Mesendoderm (in vitro differentiated cells): Measurements from ENCODE around the gene SP3. TPM values are rescaled to one million over a fixed set of nuclear protein-coding genes. Genes with fewer than 3 reads are reported as not detected.

Source experiments
- DNase-seq: peaks from one replicate; pipeline ENCODE4 v3.0.0; 2013
- H2AK5ac ChIP-seq: 2 replicates; pipeline ENCODE4 v1.6.1; 2013; ENCODE audit warnings: low read length, inconsistent platforms
- H2BK120ac ChIP-seq: 2 replicates; pipeline ENCODE4 v1.6.1; 2013; ENCODE audit warnings: low read depth, mild to moderate bottlenecking, low read length, moderate library complexity, mixed read lengths
- H2BK15ac ChIP-seq: replicated peaks from 2 replicates; pipeline ENCODE4 v1.6.1; 2013; ENCODE audit warnings: low read depth, mild to moderate bottlenecking, moderate library complexity
- H2BK5ac ChIP-seq: 2 replicates; pipeline ENCODE4 v1.6.1; 2013; ENCODE audit warnings: low read length, inconsistent platforms
- H3K18ac ChIP-seq: 2 replicates; pipeline ENCODE4 v1.6.1; 2013; ENCODE audit warnings: mild to moderate bottlenecking, low read length, mixed read lengths
- H3K23ac ChIP-seq: one replicate; pipeline ENCODE4 v1.6.1; 2013; ENCODE audit warnings: low read length
- H3K27ac ChIP-seq: 2 replicates; pipeline ENCODE4 v1.5.1; 2013; ENCODE audit warnings: low read depth, mild to moderate bottlenecking, inconsistent platforms, low read length, moderate library complexity
- H3K27me3 ChIP-seq: 2 replicates; pipeline ENCODE4 v1.6.1; 2013; ENCODE audit warnings: low read length, control low read depth, mild to moderate bottlenecking, inconsistent platforms; ENCODE audit not compliant: insufficient read depth, poor library complexity
- H3K36me3 ChIP-seq: 2 replicates; pipeline ENCODE4 v1.6.1; 2013; ENCODE audit warnings: low read length, inconsistent platforms; ENCODE audit not compliant: control insufficient read depth, insufficient read depth
- H3K4ac ChIP-seq: one replicate; pipeline ENCODE4 v1.6.1; 2013; ENCODE audit warnings: low read depth, mild to moderate bottlenecking, low read length, moderate library complexity
- H3K4me1 ChIP-seq: 2 replicates; pipeline ENCODE4 v1.6.1; 2013; ENCODE audit warnings: low read depth, low read length, inconsistent platforms; ENCODE audit not compliant: control insufficient read depth
- H3K4me2 ChIP-seq: 2 replicates; pipeline ENCODE4 v1.6.1; 2013; ENCODE audit warnings: low read length
- H3K4me3 ChIP-seq: 2 replicates; pipeline ENCODE4 v1.5.1; 2013; ENCODE audit warnings: mild to moderate bottlenecking, low read length
- H3K56ac ChIP-seq: one replicate; pipeline ENCODE4 v1.6.1; 2013; ENCODE audit warnings: low read length
- H3K79me1 ChIP-seq: 2 replicates; pipeline ENCODE4 v1.6.1; 2013; ENCODE audit warnings: low read length, inconsistent platforms
- H3K79me2 ChIP-seq: 2 replicates; pipeline ENCODE4 v1.6.1; 2013; ENCODE audit warnings: mild to moderate bottlenecking, low read length; ENCODE audit not compliant: control insufficient read depth, insufficient read depth
- H3K9ac ChIP-seq: 2 replicates; pipeline ENCODE4 v1.6.1; 2013; ENCODE audit warnings: low read length, inconsistent platforms
- H4K5ac ChIP-seq: one replicate; pipeline ENCODE4 v1.6.1; 2013; ENCODE audit warnings: low read length
- H4K8ac ChIP-seq: one replicate; pipeline ENCODE4 v1.6.1; 2013; ENCODE audit warnings: low read depth, mild to moderate bottlenecking, control low read depth, low read length, moderate library complexity
- WGBS: extraction: QIAGEN DNeasy Blood & Tissue Kit; methylation state at CpG from one replicate; pipeline ENCODE4 v1.1.7; 2013; ENCODE audit warnings: low lambda C conversion rate, missing lambda C conversion rate; ENCODE audit not compliant: insufficient coverage; ENCODE audit errors: extremely low coverage; 5-methylcytosine and 5-hydroxymethylcytosine counted together
- polyA plus RNA-seq, 2 experiments: library from polyadenylated mRNA; stranded (reverse); fragments of 200-250 nt; gene quantifications; one replicate each; pipeline ENCODE4 v1.2.3, GENCODE V29; 2013

SP3 gene
- polyA plus RNA-seq (2013, experiment 1 of 2): 36.5 TPM
- 35.4 TPM for polyA plus RNA-seq (2013, experiment 2 of 2)

DNA sequence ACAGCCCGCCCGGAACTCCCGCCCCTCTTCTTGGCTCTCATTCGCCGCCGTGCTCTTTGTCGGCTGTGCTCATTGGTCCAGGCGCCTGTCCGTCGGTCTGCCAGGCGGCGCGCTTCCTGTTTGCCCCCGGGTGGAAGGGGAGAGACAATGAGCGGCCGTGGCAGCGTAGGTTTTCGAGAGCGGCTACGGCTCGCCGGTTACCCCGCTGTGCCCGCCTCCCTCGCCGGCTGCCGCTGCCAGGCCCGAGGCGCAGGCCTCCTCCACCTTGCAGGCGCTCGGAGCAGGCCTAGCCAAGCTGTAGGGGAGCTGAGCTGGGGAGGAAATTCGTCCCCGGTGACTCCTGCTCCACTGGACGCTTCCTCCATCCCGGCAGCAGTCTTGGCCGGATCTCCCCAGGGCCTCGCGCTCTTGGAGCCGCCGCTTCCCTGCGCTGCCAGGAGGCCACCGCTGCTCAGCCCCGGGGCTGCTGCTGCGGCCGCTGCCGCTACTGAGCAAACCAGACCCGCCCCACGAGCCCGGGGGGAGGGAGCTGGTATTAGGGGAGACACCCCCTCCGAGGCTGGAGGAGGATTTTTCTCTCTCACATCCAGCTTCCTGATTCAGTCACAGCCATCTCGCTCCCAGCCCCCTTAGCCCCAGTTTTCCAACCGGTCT is at the start of gene SP3:
SP3 (minus strand) TSS at position 2 of the 654 bp plus-strand sequence. CDS start 202 bp downstream, outside the sequence.
- Histone ChIP-seq H2AK5ac (no peak within 1 kb of the TSS), H3K36me3 (no peaks in the 10 kb centered on the region), H3K79me2 (peaks cover 25% of the 10 kb centered on the region), H3K4ac (peak within 1 kb of the TSS; percentile 99), H3K27ac (peak within 1 kb of the TSS; percentile 100), H4K8ac (peak within 1 kb of the TSS; percentile 98), H2BK15ac (peak within 1 kb of the TSS; percentile 38), H3K4me3 (peak within 1 kb of the TSS; percentile 82), H3K56ac (peak within 1 kb of the TSS; percentile 98), H2BK5ac (peak within 1 kb of the TSS; percentile 79), H3K27me3 (no peaks in the 10 kb centered on the region), H4K5ac (no peak within 1 kb of the TSS), H3K4me1 (no peaks in the 10 kb centered on the region), H3K18ac (peak within 1 kb of the TSS; percentile 100), H3K9ac (peak within 1 kb of the TSS; percentile 97), H2BK120ac (peak within 1 kb of the TSS; percentile 39), H3K23ac (peak within 1 kb of the TSS; percentile 60), H3K4me2 (peak within 1 kb of the TSS; percentile 79), H3K79me1 (no peaks in the 10 kb centered on the region)
- DNase-seq: peak; percentile 99
- no CpG with 5 or more reads among the region's 52 CpGs for WGBS

DNA sequence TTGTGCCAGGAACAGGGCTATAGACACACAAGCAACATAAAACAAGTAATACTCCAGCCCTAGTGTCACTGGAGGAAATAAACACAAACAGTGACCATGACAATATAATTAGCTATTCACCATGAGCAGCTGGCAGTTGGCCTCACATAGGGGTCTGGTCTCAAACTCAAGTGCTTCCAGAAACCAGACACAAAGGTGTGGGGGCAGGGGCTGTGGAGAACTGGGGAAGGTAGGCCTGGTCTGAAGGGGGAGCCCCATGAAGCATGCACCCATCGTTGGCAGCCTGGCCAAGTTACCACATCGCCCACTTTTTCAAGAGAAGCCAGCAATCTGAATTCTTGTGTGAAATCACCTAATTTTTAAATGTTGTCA is 49.5 kb upstream of the SP3 start:
- Histone ChIP-seq H3K79me2 (no peaks in the 10 kb centered on the region), H3K23ac (no peak overlapping the region), H3K9ac (peak overlapping the region; percentile 24), H3K27ac (no peak overlapping the region), H3K4me1 (peaks cover 13% of the 10 kb centered on the region), H2BK5ac (peak overlapping the region; percentile 41), H2BK120ac (peak overlapping the region; percentile 1), H2BK15ac (peak overlapping the region; percentile 38), H3K56ac (peak overlapping the region; percentile 62), H3K4me2 (no peak overlapping the region), H3K4me3 (no peak overlapping the region), H4K8ac (no peak overlapping the region), H3K27me3 (no peaks in the 10 kb centered on the region), H2AK5ac (peak overlapping the region; percentile 18), H3K79me1 (no peaks in the 10 kb centered on the region), H3K4ac (no peak overlapping the region), H3K18ac (no peak overlapping the region), H3K36me3 (no peaks in the 10 kb centered on the region), H4K5ac (no peak overlapping the region)
- peak; percentile 77 for DNase-seq
- WGBS: no CpG with 5 or more reads among the region's 2 CpGs

DNA sequence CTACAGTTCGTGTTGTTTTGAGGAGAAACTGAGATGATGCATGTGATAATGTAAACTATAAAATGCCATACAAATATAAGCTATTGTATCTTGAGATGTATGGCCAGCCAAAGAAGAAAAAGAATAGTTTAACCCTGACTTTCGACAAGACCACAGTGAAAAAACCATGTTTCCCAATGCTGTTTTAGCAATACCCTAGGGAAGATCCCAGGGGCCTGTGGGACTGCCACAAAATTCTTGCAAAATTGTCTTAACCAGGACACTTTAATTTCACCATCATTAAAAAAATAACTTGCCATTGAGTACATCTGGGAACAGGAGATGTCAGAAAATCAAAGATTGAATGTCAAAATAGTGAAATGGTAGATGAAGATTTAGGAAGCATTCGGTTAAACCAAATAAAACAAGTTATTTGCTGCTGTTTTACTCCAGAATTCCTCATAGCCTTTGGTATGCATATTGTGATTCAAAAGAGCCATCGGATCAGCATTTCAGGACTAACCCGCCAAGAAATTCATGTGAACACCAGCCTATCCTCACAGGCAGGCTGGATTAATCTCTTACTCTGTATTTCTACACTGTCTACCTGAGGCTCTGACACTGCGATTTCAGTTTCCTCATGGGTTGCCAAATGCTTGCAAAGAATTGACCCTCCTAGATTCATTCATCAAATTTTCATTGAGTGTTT is 49.0 kb upstream of the SP3 start:
- Histone ChIP-seq H3K18ac (peak overlapping the region; percentile 71), H3K9ac (peak overlapping the region; percentile 24), H2BK15ac (peak overlapping the region; percentile 38), H4K8ac (no peak overlapping the region), H3K23ac (no peak overlapping the region), H4K5ac (no peak overlapping the region), H3K56ac (peak overlapping the region; percentile 85), H3K36me3 (no peaks in the 10 kb centered on the region), H3K79me2 (no peaks in the 10 kb centered on the region), H2AK5ac (no peak overlapping the region), H3K27me3 (no peaks in the 10 kb centered on the region), H2BK5ac (peak overlapping the region; percentile 41), H3K27ac (no peak overlapping the region), H3K4ac (no peak overlapping the region), H3K4me1 (peaks cover 13% of the 10 kb centered on the region), H3K79me1 (no peaks in the 10 kb centered on the region), H3K4me2 (no peak overlapping the region), H3K4me3 (no peak overlapping the region), H2BK120ac (peak overlapping the region; percentile 1)
- DNase-seq: peak; percentile 30
- WGBS: no CpG with 5 or more reads among the region's 6 CpGs

DNA sequence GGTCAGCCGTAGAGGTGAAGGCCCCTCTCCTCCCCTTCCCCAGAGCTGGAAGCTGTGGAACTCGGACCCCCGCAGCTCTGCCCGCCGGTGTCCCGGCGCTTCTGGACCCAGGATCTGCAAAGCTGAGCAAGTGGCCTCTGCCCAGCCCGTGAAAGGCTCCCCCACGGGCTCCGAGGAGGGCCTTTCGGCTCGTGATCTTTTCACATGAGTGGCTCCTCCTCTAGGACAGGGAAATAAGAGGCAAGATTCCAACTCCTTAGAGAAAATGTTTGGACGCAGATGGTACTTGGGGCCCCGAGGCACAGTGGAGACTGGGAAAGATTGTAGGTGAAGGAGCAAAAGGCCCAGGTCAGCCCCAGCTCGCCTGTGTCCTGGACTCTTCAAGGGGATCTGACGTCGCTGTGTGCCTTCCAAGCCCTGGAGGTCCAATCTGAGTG is 48.2 kb upstream of the SP3 start:
- Histone ChIP-seq H3K27ac (peak overlapping the region; percentile 62), H3K4me3 (no peak overlapping the region), H3K23ac (no peak overlapping the region), H2BK5ac (peak overlapping the region; percentile 20), H3K27me3 (no peaks in the 10 kb centered on the region), H3K36me3 (no peaks in the 10 kb centered on the region), H3K4me1 (peaks cover 13% of the 10 kb centered on the region), H3K56ac (peak overlapping the region; percentile 85), H4K5ac (no peak overlapping the region), H2BK15ac (no peak overlapping the region), H2BK120ac (peak overlapping the region; percentile 40), H2AK5ac (no peak overlapping the region), H3K9ac (peak overlapping the region; percentile 79), H4K8ac (peak overlapping the region; percentile 95), H3K79me2 (no peaks in the 10 kb centered on the region), H3K4me2 (peak overlapping the region; percentile 11), H3K4ac (no peak overlapping the region), H3K18ac (peak overlapping the region; percentile 70), H3K79me1 (no peaks in the 10 kb centered on the region)
- WGBS: no CpG with 5 or more reads among the region's 17 CpGs
- peak; percentile 61 for DNase-seq

DNA sequence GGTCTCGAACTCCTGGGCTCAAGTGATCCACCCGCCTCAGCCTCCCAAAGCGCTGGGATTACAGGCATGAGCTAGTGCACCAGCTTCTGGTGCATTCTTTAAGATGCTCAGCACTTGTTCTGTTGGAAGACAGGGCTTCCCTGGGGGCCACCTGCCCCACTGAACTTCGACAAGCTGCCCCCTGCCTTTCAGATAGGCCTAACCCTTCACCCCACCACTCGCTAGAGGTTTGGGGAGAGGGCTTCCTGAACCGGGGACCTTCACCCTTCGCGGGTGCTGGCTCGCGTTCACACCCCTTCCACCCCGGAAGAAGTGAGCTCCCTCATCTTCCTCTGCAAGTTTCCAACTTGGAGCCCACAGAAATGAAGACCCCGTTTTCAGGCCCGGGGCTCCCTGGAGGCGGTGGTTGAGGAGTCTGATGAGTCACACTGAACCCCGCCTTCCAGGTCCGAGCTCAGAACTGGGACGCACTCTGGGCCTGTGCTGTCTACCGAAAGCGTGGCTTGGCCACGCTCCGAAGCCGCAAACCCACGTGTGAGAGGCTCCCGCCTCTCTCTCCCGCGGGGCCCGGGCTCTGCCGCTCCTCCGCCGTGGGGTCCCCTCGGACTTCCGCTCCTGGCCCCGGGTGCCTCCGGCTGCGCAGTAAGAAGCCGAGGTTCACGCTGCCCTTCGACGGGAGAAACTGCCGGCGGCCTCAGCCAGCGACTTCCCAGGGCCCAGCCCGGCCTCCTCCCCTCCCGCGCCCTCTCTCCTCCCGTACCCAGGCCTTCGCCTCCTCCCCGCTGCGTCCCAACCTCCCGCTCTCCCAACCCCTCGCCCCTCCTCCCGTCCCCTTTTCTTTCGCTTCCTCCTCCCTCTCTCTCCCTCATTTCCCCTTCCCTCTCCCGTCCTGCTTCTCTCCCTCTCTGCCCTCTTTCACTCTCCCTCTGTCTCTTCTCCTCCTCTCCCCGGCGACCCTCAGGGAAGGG is 47.5 kb upstream of the SP3 start:
- Histone ChIP-seq H3K79me1 (no peaks in the 10 kb centered on the region), H3K56ac (peak overlapping the region; percentile 85), H3K23ac (no peak overlapping the region), H3K4me1 (peaks cover 13% of the 10 kb centered on the region), H3K36me3 (no peaks in the 10 kb centered on the region), H3K27ac (peak overlapping the region; percentile 62), H2BK15ac (no peak overlapping the region), H3K27me3 (no peaks in the 10 kb centered on the region), H3K79me2 (no peaks in the 10 kb centered on the region), H2BK5ac (peak overlapping the region; percentile 20), H3K4me3 (no peak overlapping the region), H3K4ac (peak overlapping the region; percentile 70), H3K4me2 (peak overlapping the region; percentile 11), H2AK5ac (no peak overlapping the region), H4K5ac (no peak overlapping the region), H2BK120ac (peak overlapping the region; percentile 40), H3K18ac (peak overlapping the region; percentile 70), H4K8ac (peak overlapping the region; percentile 95), H3K9ac (peak overlapping the region; percentile 79)
- WGBS: no CpG with 5 or more reads among the region's 56 CpGs
- DNase-seq: peak; percentile 83
